OCI-LY3 (cell line): ENCODE results near the gene CYP4F11.

Source experiments
- H2AFZ ChIP-seq: fragments of 200-600, 300-600 bp; shearing (Covaris generic); 2 replicates; pipeline ENCODE4 v1.6.0; 2014; ENCODE audit warnings: antibody characterized with exemption, low read depth, low read length
- H3K27ac ChIP-seq: fragments of 200-600, 300-600 bp; sonication (generic); 2 replicates; pipeline ENCODE4 v1.5.1; 2014; ENCODE audit warnings: mild to moderate bottlenecking, low read length, moderate library complexity, mixed read lengths
- H3K27me3 ChIP-seq: fragments of 200-600, 300-600 bp; sonication (generic); 2 replicates; pipeline ENCODE4 v1.6.1; 2014; ENCODE audit warnings: low read depth, low read length, mixed read lengths
- H3K36me3 ChIP-seq: fragments of 200-600, 300-600 bp; sonication (generic); replicated peaks from 2 replicates; pipeline ENCODE3; 2014; ENCODE audit warnings: low read depth, low read length, mixed read lengths
- H3K4me1 ChIP-seq: fragments of 300-600, 200-600 bp; sonication (generic); 2 replicates; pipeline ENCODE4 v1.6.1; 2014; ENCODE audit warnings: low read length, mixed read lengths
- H3K4me2 ChIP-seq: fragments of 200-600, 300-600 bp; sonication (generic); 2 replicates; pipeline ENCODE4 v1.6.1; 2014; ENCODE audit warnings: low read length, mixed read lengths
- H3K4me3 ChIP-seq: fragments of 300-600, 200-600 bp; sonication (generic); 2 replicates; pipeline ENCODE4 v1.5.1; 2014; ENCODE audit warnings: antibody characterized with exemption, mild to moderate bottlenecking, low read length, moderate library complexity
- H3K79me2 ChIP-seq: fragments of 300-600, 200-600 bp; shearing (Covaris generic); 2 replicates; pipeline ENCODE4 v1.6.1; 2014; ENCODE audit warnings: mild to moderate bottlenecking, low read length, mixed read lengths
- H3K9ac ChIP-seq: fragments of 300-600, 200-600 bp; shearing (Covaris generic); 2 replicates; pipeline ENCODE4 v1.6.0; 2014; ENCODE audit warnings: mild to moderate bottlenecking, low read length, moderate library complexity
- H3K9me3 ChIP-seq: fragments of 200-600, 300-600 bp; shearing (Covaris generic); 2 replicates; pipeline ENCODE4 v1.6.1; 2014; ENCODE audit warnings: low read length, mixed read lengths; ENCODE audit not compliant: insufficient read depth
- H4K20me1 ChIP-seq: fragments of 200-600, 300-600 bp; sonication (generic); 2 replicates; pipeline ENCODE4 v1.6.1; 2016; ENCODE audit warnings: low read length, mixed read lengths; ENCODE audit not compliant: insufficient read depth
- CTCF ChIP-seq: fragments of 200-600, 300-600 bp; sonication (generic); IDR thresholded peaks from 2 replicates; pipeline ENCODE4 v1.5.1; 2014; ENCODE audit warnings: antibody characterized with exemption, low read length, low read depth
- EZH2phosphoT487 ChIP-seq: fragments of 200-600 bp; shearing (Covaris generic); IDR thresholded peaks from 2 replicates; pipeline ENCODE4 v1.6.1; 2018; ENCODE audit warnings: antibody characterized with exemption, mixed run types, low read depth

The CYP4F11 gene

GRCh38 chr19:15926484-15926883 lies 7.8 kb downstream of the CYP4F11 start:
- Histone ChIP-seq H2AFZ (no peak overlapping the region), H3K4me2 (no peak overlapping the region), H4K20me1 (no peaks in the 10 kb centered on the region; the same call in 1 of the 2 replicates), H3K4me3 (no peak overlapping the region), H3K4me1 (no peaks in the 10 kb centered on the region), H3K27me3 (peaks cover 18% of the 10 kb centered on the region), H3K27ac (no peak overlapping the region), H3K9ac (no peak overlapping the region), H3K36me3 (no peaks in the 10 kb centered on the region), H3K9me3 (0 out of 2 replicates have a peak, but pooled peaks cover 5% of the 10 kb centered on the region), H3K79me2 (no peaks in the 10 kb centered on the region)
- no peak for TF ChIP-seq EZH2phosphoT487
- no peak for TF ChIP-seq CTCF

GRCh38 chr19:15923702-15924101 lies 10.6 kb downstream of the CYP4F11 start:
- no peak overlapping the region for H3K4me2 ChIP-seq
- H4K20me1 ChIP-seq: no peaks in the 10 kb centered on the region
- no peak overlapping the region for H3K9ac ChIP-seq
- peaks cover 26% of the 10 kb centered on the region for H3K27me3 ChIP-seq
- H3K27ac ChIP-seq: no peak overlapping the region
- H3K9me3 ChIP-seq: no peaks in the 10 kb centered on the region
- TF ChIP-seq EZH2phosphoT487 (no peak), CTCF (no peak)
- no peaks in the 10 kb centered on the region for H3K79me2 ChIP-seq
- H3K4me1 ChIP-seq: no peaks in the 10 kb centered on the region
- H2AFZ ChIP-seq: no peak overlapping the region
- H3K4me3 ChIP-seq: no peak overlapping the region
- no peaks in the 10 kb centered on the region for H3K36me3 ChIP-seq

GRCh38 chr19:15922021-15922420 lies 12.3 kb downstream of the CYP4F11 start:
- Histone ChIP-seq H3K9ac (no peak overlapping the region), H3K9me3 (no peaks in the 10 kb centered on the region), H3K27ac (no peak overlapping the region), H2AFZ (no peak overlapping the region), H3K4me1 (no peaks in the 10 kb centered on the region), H3K36me3 (no peaks in the 10 kb centered on the region), H3K4me2 (no peak overlapping the region), H3K4me3 (no peak overlapping the region), H3K27me3 (peaks cover 26% of the 10 kb centered on the region), H4K20me1 (no peaks in the 10 kb centered on the region), H3K79me2 (no peaks in the 10 kb centered on the region)
- no peak for TF ChIP-seq EZH2phosphoT487
- no peak for TF ChIP-seq CTCF

GRCh38 chr19:15919243-15919642 lies 15.1 kb downstream of the CYP4F11 start:
- Histone ChIP-seq H3K4me2 (no peak overlapping the region), H3K9me3 (no peaks in the 10 kb centered on the region), H3K79me2 (no peaks in the 10 kb centered on the region), H3K4me1 (no peaks in the 10 kb centered on the region), H3K27me3 (peaks cover 16% of the 10 kb centered on the region; the same call in 1 of the 2 replicates), H2AFZ (no peak overlapping the region), H3K9ac (no peak overlapping the region), H4K20me1 (no peaks in the 10 kb centered on the region), H3K27ac (no peak overlapping the region), H3K4me3 (no peak overlapping the region), H3K36me3 (no peaks in the 10 kb centered on the region)
- no peak for TF ChIP-seq CTCF
- TF ChIP-seq EZH2phosphoT487: no peak
